ENCODE results near the gene RNF121.

DNA sequence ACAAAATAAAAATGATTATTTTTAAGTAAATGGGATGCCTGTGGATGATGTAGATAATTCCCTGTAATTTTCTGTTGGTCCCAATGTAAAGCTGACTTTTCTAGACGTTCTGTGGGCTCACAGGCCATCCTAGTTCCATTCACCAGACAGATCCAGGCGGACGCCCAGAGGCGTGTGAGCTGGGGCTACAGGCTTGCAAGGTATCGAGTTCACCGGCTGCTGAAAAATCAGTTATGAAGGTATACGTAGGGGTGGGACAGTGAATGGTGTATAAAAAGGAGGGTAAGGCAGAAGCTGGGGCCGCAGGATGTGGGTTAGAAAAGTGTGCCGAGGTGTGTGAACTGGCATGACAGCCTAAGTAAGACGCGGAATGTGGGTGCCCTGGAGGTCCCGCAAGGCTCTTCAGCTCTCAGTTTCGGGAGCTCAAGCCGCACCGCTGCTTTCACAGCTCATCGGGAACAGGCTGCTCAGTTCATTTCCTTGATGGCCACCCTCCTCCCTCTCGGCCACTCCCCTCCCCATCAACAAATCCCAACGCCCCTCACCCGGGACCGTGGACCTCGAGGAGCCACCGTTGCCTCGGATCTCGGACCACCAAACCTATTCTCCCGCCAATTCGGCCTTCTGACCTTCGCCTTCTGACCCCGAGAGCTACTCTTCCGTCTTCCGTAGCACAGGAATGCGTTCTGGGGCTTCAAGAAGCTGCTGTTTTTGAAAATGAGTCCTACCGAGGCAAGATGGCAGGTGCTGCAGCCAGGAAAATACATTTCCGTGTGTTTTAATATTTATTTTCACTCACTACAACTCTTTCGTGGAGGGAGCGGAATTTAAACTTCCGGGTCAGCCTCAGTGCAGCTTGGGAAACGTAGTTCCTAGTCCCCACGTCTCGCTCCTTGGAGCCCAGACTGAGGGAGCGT lies 768 bp upstream of the RNF121 start, which contains the start of gene XNDC1N:
- TF ChIP-seq, protein P1, sequence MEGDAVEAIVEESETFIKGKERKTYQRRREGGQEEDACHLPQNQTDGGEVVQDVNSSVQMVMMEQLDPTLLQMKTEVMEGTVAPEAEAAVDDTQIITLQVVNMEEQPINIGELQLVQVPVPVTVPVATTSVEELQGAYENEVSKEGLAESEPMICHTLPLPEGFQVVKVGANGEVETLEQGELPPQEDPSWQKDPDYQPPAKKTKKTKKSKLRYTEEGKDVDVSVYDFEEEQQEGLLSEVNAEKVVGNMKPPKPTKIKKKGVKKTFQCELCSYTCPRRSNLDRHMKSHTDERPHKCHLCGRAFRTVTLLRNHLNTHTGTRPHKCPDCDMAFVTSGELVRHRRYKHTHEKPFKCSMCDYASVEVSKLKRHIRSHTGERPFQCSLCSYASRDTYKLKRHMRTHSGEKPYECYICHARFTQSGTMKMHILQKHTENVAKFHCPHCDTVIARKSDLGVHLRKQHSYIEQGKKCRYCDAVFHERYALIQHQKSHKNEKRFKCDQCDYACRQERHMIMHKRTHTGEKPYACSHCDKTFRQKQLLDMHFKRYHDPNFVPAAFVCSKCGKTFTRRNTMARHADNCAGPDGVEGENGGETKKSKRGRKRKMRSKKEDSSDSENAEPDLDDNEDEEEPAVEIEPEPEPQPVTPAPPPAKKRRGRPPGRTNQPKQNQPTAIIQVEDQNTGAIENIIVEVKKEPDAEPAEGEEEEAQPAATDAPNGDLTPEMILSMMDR (IDR thresholded peaks at IDR 0.05): no peak
- TF ChIP-seq EZH2 (IDR thresholded peaks at IDR 0.05; ENCODE audit: borderline replicate concordance, insufficient read depth, low read depth, low read length, poor library complexity, severe bottlenecking): no peak
